ENCODE data around the gene HAP1. TPM values are rescaled to one million over a fixed set of nuclear protein-coding genes. Genes with fewer than 3 reads are reported as not detected.
"Not testable (repeated sequence)": the region's sequence is repeated elsewhere in the genome, so short reads cannot be mapped to it uniquely, and the experiment has no call there.

The HAP1 gene
- total RNA-seq, 1 experiment from 2014 or later = 3.2 TPM

GRCh38 chr17:41675157-41676057 lies 59.0 kb downstream of the HAP1 start:
- ChIA-PET CTCF (interaction anchor here (0.9 to 2.1 kb wide), 2 partner anchors 9 to 13 kb away, joined by 4 to 11 read pairs; partner anchors contain the start of gene EIF1), POLR2A (interaction anchor here (1.9 kb wide), 1 partner anchor 13 kb away, joined by 14 read pairs; the partner anchor contains the start of gene EIF1)
- DNase-seq; H3K4me3 ChIP-seq (ENCODE audit: low read depth, low read length); H3K27me3 ChIP-seq (replicated peaks; ENCODE audit: control insufficient read depth, insufficient read depth, low read length); H3K9me3 Mint-ChIP-seq (ENCODE audit: unreplicated experiment); H3K36me3 Mint-ChIP-seq (ENCODE audit: insufficient read depth, unreplicated experiment); H3K27me3 Mint-ChIP-seq (ENCODE audit: insufficient read depth, unreplicated experiment); H3K9me3 ChIP-seq; H3K36me3 ChIP-seq (ENCODE audit: control insufficient read depth, insufficient read depth, low read length); BruUV-seq (replicated peaks): not testable (repeated sequence)
- Mint-ChIP-seq H3K4me1 (ENCODE audit: low read depth, unreplicated experiment) (peaks cover 26% of the 10 kb centered on the region), H3K27ac (ENCODE audit: unreplicated experiment) (peak overlapping the region; percentile 93), H3K4me3 (ENCODE audit: unreplicated experiment) (peak overlapping the region; percentile 35)
- H3K4me1 ChIP-seq = peaks cover 23% of the 10 kb centered on the region
- intact Hi-C loops (cut with micrococcal nuclease; ENCODE audit: unreplicated experiment) = loop anchor here (1.0 kb wide), 1 partner anchor 13 kb away; the partner anchor contains the start of gene EIF1
- peak in 1 of 2 experiments; percentile 24 for TF ChIP-seq CTCF (IDR thresholded peaks at IDR 0.05; ENCODE audit: insufficient read depth in 1 of 2, low read depth in 1 of 2, low read length in 1 of 2, severe bottlenecking in 1 of 2, unreplicated experiment in 1 of 2)

Other genes with a start within 250 kb of the HAP1 start
- gene KRT36, start 244.7 kb downstream of the HAP1 start, total RNA-seq (2022) = not detected in 2 replicates
- gene KRT13, start 229.0 kb downstream of the HAP1 start, total RNA-seq (2022) = 0.35 TPM in 1 of 2 replicates, not detected in the other
- 5.3 and 10.5 TPM in 2 replicates for gene KRT15, start 215.8 kb downstream of the HAP1 start, total RNA-seq (2022)
- 975 and 1,121 TPM in 2 replicates for gene KRT19, start 206.3 kb downstream of the HAP1 start, total RNA-seq (2022)
- gene KRT9, start 162.6 kb downstream of the HAP1 start, total RNA-seq (2022) = not detected in 2 replicates
- gene KRT14, start 147.7 kb downstream of the HAP1 start, total RNA-seq (2022) = not detected in 2 replicates
- not detected in 2 replicates for gene KRT16, start 121.9 kb downstream of the HAP1 start, total RNA-seq (2022)
- 2.8 and 3.4 TPM in 2 replicates for gene KRT17, start 110.1 kb downstream of the HAP1 start, total RNA-seq (2022)
- gene EIF1, start 45.8 kb downstream of the HAP1 start, total RNA-seq (2022) = 759 and 783 TPM in 2 replicates
- 0.75 TPM in 1 of 2 replicates, not detected in the other for gene GAST, start 22.3 kb downstream of the HAP1 start, total RNA-seq (2022)
- gene JUP, start 52.1 kb upstream of the HAP1 start, total RNA-seq (2022) = 392 and 419 TPM in 2 replicates
- 34.1 and 39.2 TPM in 2 replicates for gene P3H4, start 77.3 kb upstream of the HAP1 start, total RNA-seq (2022)
- 112 and 132 TPM in 2 replicates for gene FKBP10, start 78.4 kb upstream of the HAP1 start, total RNA-seq (2022)
- gene NT5C3B, start 101.6 kb upstream of the HAP1 start, total RNA-seq (2022) = 85.4 and 94.5 TPM in 2 replicates
- not detected in 2 replicates for gene KLHL10, start 103.2 kb upstream of the HAP1 start, total RNA-seq (2022)
- gene KLHL11, start 130.8 kb upstream of the HAP1 start, total RNA-seq (2022) = 20.3 and 22.2 TPM in 2 replicates
- 246 and 252 TPM in 2 replicates for gene ACLY, start 184.3 kb upstream of the HAP1 start, total RNA-seq (2022)
- 0.98 and 1.3 TPM in 2 replicates for gene ODAD4, start 196.0 kb upstream of the HAP1 start, total RNA-seq (2022)
- 90.1 and 94.5 TPM in 2 replicates for gene CNP, start 232.2 kb upstream of the HAP1 start, total RNA-seq (2022)

All from Caco-2 (cell line).